IMR-90 (cell line): Measurements from ENCODE around the gene NFIA. TPM values are rescaled to one million over a fixed set of nuclear protein-coding genes. Genes with fewer than 3 reads are reported as not detected.

Experiments used
- ATAC-seq: fragments of 200-7000 bp; cut with Tn5 transposase; 2 replicates; pipeline ENCODE4 v1.9.1; 2020; ENCODE audit warnings: low read depth, mild to moderate bottlenecking, moderate library complexity
- BruUV-seq: library from RNA; stranded (reverse); fragments of 400-500 nt; replicated peaks from 2 replicates; lab custom pipeline; 2021; lab: Mats Ljungman, UMichigan
- CTCF ChIA-PET: fragments of 300-600 bp; formaldehyde crosslinking; extraction: SDS; loops from one replicate; lab custom pipeline; 2021; ENCODE audit warnings: antibody characterized with exemption; lab: Yijun Ruan, JAX
- POLR2A ChIA-PET: fragments of 300-600 bp; sonication (Branson Sonifier 250); formaldehyde crosslinking; loops from one replicate; lab custom pipeline; 2022; ENCODE audit warnings: antibody characterized with exemption; ENCODE audit not compliant: unreplicated experiment; lab: Charles Lee
- DNase-seq: peaks from one replicate; pipeline ENCODE4 v3.0.0; 2013
- H2AFZ ChIP-seq: replicated peaks from 2 replicates; pipeline ENCODE3; 2013; ENCODE audit warnings: low read length, mild to moderate bottlenecking; ENCODE audit not compliant: poor library complexity
- H2AK5ac ChIP-seq: 2 replicates; pipeline ENCODE4 v1.6.1; 2013; ENCODE audit warnings: low read depth, low read length, inconsistent platforms
- H2AK9ac ChIP-seq: replicated peaks from 2 replicates; pipeline ENCODE3; 2013; ENCODE audit warnings: mild to moderate bottlenecking, low read depth, low read length, moderate library complexity; ENCODE audit not compliant: poor library complexity
- H2BK120ac ChIP-seq: 2 replicates; pipeline ENCODE4 v1.6.1; 2013; ENCODE audit warnings: low read depth, low read length, inconsistent platforms
- H2BK15ac ChIP-seq: 3 replicates; pipeline ENCODE4 v1.6.1; 2013; ENCODE audit warnings: low read depth, low read length, inconsistent platforms
- H2BK20ac ChIP-seq: 2 replicates; pipeline ENCODE4 v1.6.1; 2013; ENCODE audit warnings: low read depth, mild to moderate bottlenecking, inconsistent platforms, low read length, moderate library complexity
- H2BK5ac ChIP-seq: 2 replicates; pipeline ENCODE4 v1.6.1; 2013; ENCODE audit warnings: mild to moderate bottlenecking, low read depth, low read length, inconsistent platforms; ENCODE audit not compliant: poor library complexity, severe bottlenecking
- H3K14ac ChIP-seq: replicated peaks from 2 replicates; pipeline ENCODE4 v1.6.1; 2013; ENCODE audit warnings: low read depth, low read length, inconsistent platforms
- H3K18ac ChIP-seq: 2 replicates; pipeline ENCODE4 v1.6.1; 2013; ENCODE audit warnings: low read depth, low read length, control low read depth
- H3K23ac ChIP-seq: 2 replicates; pipeline ENCODE4 v1.6.1; 2013; ENCODE audit warnings: low read depth, low read length, inconsistent platforms
- H3K27ac ChIP-seq: 2 replicates; pipeline ENCODE4 v1.5.1; 2013; ENCODE audit warnings: mild to moderate bottlenecking, control low read depth, low read length; ENCODE audit not compliant: insufficient read depth
- H3K27me3 ChIP-seq: 2 replicates; pipeline ENCODE4 v1.6.1; 2013; ENCODE audit warnings: low read length; ENCODE audit not compliant: control insufficient read depth, insufficient read depth
- H3K36me3 ChIP-seq: 2 replicates; pipeline ENCODE4 v1.6.1; 2013; ENCODE audit warnings: low read length, mixed read lengths; ENCODE audit not compliant: control insufficient read depth, insufficient read depth
- H3K4ac ChIP-seq: 2 replicates; pipeline ENCODE4 v1.6.1; 2013; ENCODE audit warnings: low read depth, low read length, inconsistent platforms
- H3K4me1 ChIP-seq: 2 replicates; pipeline ENCODE4 v1.6.1; 2013; ENCODE audit warnings: low read length, mixed read lengths; ENCODE audit not compliant: control insufficient read depth, insufficient read depth
- H3K4me2 ChIP-seq: 2 replicates; pipeline ENCODE4 v1.6.1; 2013; ENCODE audit warnings: low read depth, mild to moderate bottlenecking, control low read depth, low read length, moderate library complexity
- H3K4me3 ChIP-seq: 2 replicates; pipeline ENCODE4 v1.5.1; 2013; ENCODE audit warnings: low read depth, mild to moderate bottlenecking, control low read depth, low read length, moderate library complexity; ENCODE audit not compliant: insufficient read depth
- H3K56ac ChIP-seq: 2 replicates; pipeline ENCODE4 v1.6.1; 2013; ENCODE audit warnings: low read length, inconsistent platforms; ENCODE audit not compliant: insufficient read depth; ENCODE audit errors: extremely low read depth
- H3K79me1 ChIP-seq, 2 experiments: 2 replicates each; pipeline ENCODE4 v1.6.1; 2013; ENCODE audit warnings: low read length in 2 of 2, inconsistent platforms in 1 of 2, low read depth in 1 of 2
- H3K9ac ChIP-seq: 2 replicates; pipeline ENCODE4 v1.6.1; 2013; ENCODE audit warnings: low read depth, low read length, control low read depth
- H3K9me1 ChIP-seq: 2 replicates; pipeline ENCODE4 v1.6.1; 2013; ENCODE audit warnings: low read length, inconsistent platforms; ENCODE audit not compliant: insufficient read depth
- H3K9me3 ChIP-seq: 2 replicates; pipeline ENCODE4 v1.6.1; 2013; ENCODE audit warnings: low read length; ENCODE audit not compliant: control insufficient read depth, insufficient read depth
- H4K20me1 ChIP-seq: 2 replicates; pipeline ENCODE4 v1.6.1; 2013; ENCODE audit warnings: low read length, inconsistent platforms; ENCODE audit not compliant: insufficient read depth
- H4K5ac ChIP-seq: 2 replicates; pipeline ENCODE4 v1.6.1; 2013; ENCODE audit warnings: mild to moderate bottlenecking, low read depth, low read length, control low read depth
- H4K8ac ChIP-seq, 2 experiments: 2 replicates each; pipeline ENCODE4 v1.6.1; 2013; ENCODE audit warnings: low read depth in 2 of 2, low read length in 2 of 2, control low read depth in 1 of 2, inconsistent platforms in 1 of 2
- H4K91ac ChIP-seq: 2 replicates; pipeline ENCODE4 v1.6.1; 2013; ENCODE audit warnings: low read depth, low read length, inconsistent platforms; ENCODE audit not compliant: insufficient read depth
- MAZ ChIP-seq: IDR thresholded peaks from 2 replicates; pipeline ENCODE4 v1.6.1; 2012; ENCODE audit warnings: low read depth, mild to moderate bottlenecking, low read length, improper control_type of control experiment, moderate library complexity, borderline replicate concordance
- POLR2A ChIP-seq: IDR thresholded peaks from 2 replicates; pipeline ENCODE4 v1.6.1; 2012; ENCODE audit warnings: mild to moderate bottlenecking, low read depth, low read length
- WGBS, 2 experiments: methylation state at CpG; one replicate each; pipeline versions ENCODE4 v1.1.5 to v1.1.7; 2013; ENCODE audit warnings: missing lambda C conversion rate in 2 of 2; ENCODE audit not compliant: insufficient read length in 1 of 2; ENCODE audit errors: extremely low coverage in 2 of 2; 5-methylcytosine and 5-hydroxymethylcytosine counted together
- dilution Hi-C: fragments of 300-500 bp; cut with HindIII; formaldehyde crosslinking; loops from one replicate; pipeline ENCODE4 v1.14.3; 2018; ENCODE audit warnings: low sequenced_read_pairs; ENCODE audit not compliant: unreplicated experiment
- in situ Hi-C: fragments of 300-500 bp; cut with MboI; formaldehyde crosslinking; loops from 3 replicates; pipeline ENCODE4 v1.14.3; 2019; ENCODE audit warnings: low sequenced_read_pairs, inconsistent platforms, mixed read lengths
- intact Hi-C: fragments of 100-400 bp; cut with micrococcal nuclease; formaldehyde crosslinking; loops from 2 replicates; pipeline ENCODE4 v1.10.0; 2022
- polyA plus RNA-seq, 3 experiments: library from polyadenylated mRNA; depleted of rRNA; stranded (reverse); fragments of >200 nt; gene quantifications; 2 replicates each; pipeline ENCODE4 v1.2.3, GENCODE V29; 2012; ENCODE audit warnings: low replicate concordance in 1 of 3
- total RNA-seq: library from RNA; depleted of rRNA; stranded (reverse); fragments of >200 nt; gene quantifications from 2 replicates; pipeline ENCODE4 v1.2.3, GENCODE V29; 2012
- TF ChIP-seq, protein P1 (sequence below): conservative IDR thresholded peaks from 2 replicates; pipeline ENCODE4 v1.5.1; 2012; ENCODE audit warnings: mild to moderate bottlenecking, low read depth, low read length, improper control_type of control experiment

Gene NFIA
- total and polyA plus RNA-seq, 2 of the 4 experiments (the other 2 are of a cell fraction) = 1.6 to 2.2 TPM

DNA sequence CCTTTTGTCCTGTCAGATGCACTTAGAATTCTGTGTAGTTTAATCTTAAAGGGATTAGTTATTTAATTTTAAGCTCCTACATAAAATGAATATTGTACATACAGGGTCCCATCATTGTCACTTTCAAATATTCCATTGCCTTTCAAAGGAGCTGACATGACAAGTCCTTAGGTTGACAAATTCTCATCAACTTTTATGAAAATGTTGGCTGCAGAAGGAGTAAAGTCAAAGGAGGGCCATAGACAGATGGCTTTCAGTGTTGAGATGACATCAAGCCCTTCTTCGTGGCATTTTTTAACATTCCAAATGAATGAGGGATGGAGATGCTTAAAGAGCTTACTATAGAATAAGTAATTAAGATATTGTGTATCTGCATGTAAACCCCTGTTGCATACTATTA lies 15.4 kb downstream of the NFIA start:
- no peak overlapping the region for H2AK5ac ChIP-seq
- no peaks in the 10 kb centered on the region for H4K20me1 ChIP-seq
- no peak overlapping the region for H3K23ac ChIP-seq
- no peak overlapping the region for H2BK120ac ChIP-seq
- ChIA-PET POLR2A (no interaction called here), CTCF (interaction anchor here (0.8 kb wide), 1 partner anchor 48 kb away, joined by 3 read pairs; no protein-coding TSS in a partner anchor)
- in situ Hi-C loops = no loop called here
- ATAC-seq (no peak), DNase-seq (no peak)
- no peak overlapping the region for H2AK9ac ChIP-seq
- TF ChIP-seq POLR2A (no peak), MAZ (no peak)
- TF ChIP-seq, protein P1, sequence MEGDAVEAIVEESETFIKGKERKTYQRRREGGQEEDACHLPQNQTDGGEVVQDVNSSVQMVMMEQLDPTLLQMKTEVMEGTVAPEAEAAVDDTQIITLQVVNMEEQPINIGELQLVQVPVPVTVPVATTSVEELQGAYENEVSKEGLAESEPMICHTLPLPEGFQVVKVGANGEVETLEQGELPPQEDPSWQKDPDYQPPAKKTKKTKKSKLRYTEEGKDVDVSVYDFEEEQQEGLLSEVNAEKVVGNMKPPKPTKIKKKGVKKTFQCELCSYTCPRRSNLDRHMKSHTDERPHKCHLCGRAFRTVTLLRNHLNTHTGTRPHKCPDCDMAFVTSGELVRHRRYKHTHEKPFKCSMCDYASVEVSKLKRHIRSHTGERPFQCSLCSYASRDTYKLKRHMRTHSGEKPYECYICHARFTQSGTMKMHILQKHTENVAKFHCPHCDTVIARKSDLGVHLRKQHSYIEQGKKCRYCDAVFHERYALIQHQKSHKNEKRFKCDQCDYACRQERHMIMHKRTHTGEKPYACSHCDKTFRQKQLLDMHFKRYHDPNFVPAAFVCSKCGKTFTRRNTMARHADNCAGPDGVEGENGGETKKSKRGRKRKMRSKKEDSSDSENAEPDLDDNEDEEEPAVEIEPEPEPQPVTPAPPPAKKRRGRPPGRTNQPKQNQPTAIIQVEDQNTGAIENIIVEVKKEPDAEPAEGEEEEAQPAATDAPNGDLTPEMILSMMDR = no peak
- no peak overlapping the region for H2BK5ac ChIP-seq
- no peak overlapping the region for H3K14ac ChIP-seq
- H4K8ac ChIP-seq = no peak overlapping the region
- no CpG with 5 or more reads among the region's 1 CpG for WGBS, 2 experiments
- no peaks in the 10 kb centered on the region for H3K9me1 ChIP-seq
- H2BK15ac ChIP-seq = no peak overlapping the region
- H3K79me1 ChIP-seq = no peaks in the 10 kb centered on the region
- H4K91ac ChIP-seq = no peak overlapping the region
- H3K27me3 ChIP-seq = no peaks in the 10 kb centered on the region
- H3K56ac ChIP-seq = no peak overlapping the region
- no peaks in the 10 kb centered on the region for H3K9me3 ChIP-seq
- no peak overlapping the region for H3K9ac ChIP-seq
- BruUV-seq = no TSS peak
- dilution Hi-C loops = no loop called here
- H3K4me3 ChIP-seq = no peak overlapping the region
- no peak overlapping the region for H3K4me2 ChIP-seq
- H3K4me1 ChIP-seq = no peaks in the 10 kb centered on the region
- no peak overlapping the region for H4K5ac ChIP-seq
- H3K36me3 ChIP-seq = no peaks in the 10 kb centered on the region
- no peak overlapping the region for H3K4ac ChIP-seq
- no peak overlapping the region for H3K27ac ChIP-seq
- intact Hi-C loops = loop anchor here (2.0 kb wide), 1 partner anchor 13 kb away; no protein-coding TSS in a partner anchor
- H2BK20ac ChIP-seq = no peak overlapping the region
- no peak overlapping the region for H2AFZ ChIP-seq
- no peak overlapping the region for H3K18ac ChIP-seq
